ENCODE measurements around the gene COL15A1. TPM values are rescaled to one million over a fixed set of nuclear protein-coding genes. Genes with fewer than 3 reads are reported as not detected.

Gene COL15A1
- total RNA-seq, 2 experiments from 2014 or later, result 0.06 TPM; not detected in 1

- DNase-seq, result no peak
- H3K9me3 Mint-ChIP-seq, result no peaks in the 10 kb centered on the region
- H3K4me1 Mint-ChIP-seq, result peaks cover 21% of the 10 kb centered on the region
- H3K36me3 Mint-ChIP-seq, result no peaks in the 10 kb centered on the region
- H3K27me3 Mint-ChIP-seq, result no peaks in the 10 kb centered on the region
- no peak overlapping the region for H3K4me3 Mint-ChIP-seq
- H3K27ac Mint-ChIP-seq, result no peak overlapping the region
These were observed 83.2 kb downstream of the COL15A1 start for GRCh38 chr9:99026956-99027298.

- no peak overlapping the region for H3K27ac Mint-ChIP-seq
- H3K4me3 Mint-ChIP-seq, result no peak overlapping the region
- H3K27me3 Mint-ChIP-seq, result no peaks in the 10 kb centered on the region
- H3K4me1 Mint-ChIP-seq, result peaks cover 21% of the 10 kb centered on the region
- no peak for DNase-seq
- no peaks in the 10 kb centered on the region for H3K9me3 Mint-ChIP-seq
- no peaks in the 10 kb centered on the region for H3K36me3 Mint-ChIP-seq
These were observed 83.7 kb downstream of the COL15A1 start for GRCh38 chr9:99027443-99027842.

- Mint-ChIP-seq H3K27me3 (no peaks in the 10 kb centered on the region), H3K9me3 (no peaks in the 10 kb centered on the region), H3K4me1 (peaks cover 20% of the 10 kb centered on the region)
These were observed 85.5 kb downstream of the COL15A1 start for GRCh38 chr9:99029083-99029645.

GRCh38 chr9:99030092-99030511 is 86.4 kb downstream of the COL15A1 start:
- H3K27ac Mint-ChIP-seq, result no peak overlapping the region
- DNase-seq, result no peak
- peaks cover 20% of the 10 kb centered on the region for H3K4me1 Mint-ChIP-seq
- H3K9me3 Mint-ChIP-seq, result no peaks in the 10 kb centered on the region
- H3K4me3 Mint-ChIP-seq, result no peak overlapping the region
- H3K27me3 Mint-ChIP-seq, result no peaks in the 10 kb centered on the region
- H3K36me3 Mint-ChIP-seq, result no peaks in the 10 kb centered on the region

More at GRCh38 chr9:99029083-99029645, 85.5 kb downstream of the COL15A1 start:
- DNase-seq, result no peak
- H3K36me3 Mint-ChIP-seq, result no peaks in the 10 kb centered on the region
- no peak overlapping the region for H3K27ac Mint-ChIP-seq
- no peak overlapping the region for H3K4me3 Mint-ChIP-seq

- Mint-ChIP-seq H3K4me1 (peaks cover 20% of the 10 kb centered on the region), H3K27ac (no peak overlapping the region), H3K27me3 (no peaks in the 10 kb centered on the region), H3K4me3 (no peak overlapping the region), H3K36me3 (no peaks in the 10 kb centered on the region), H3K9me3 (no peaks in the 10 kb centered on the region)
- no peak for DNase-seq
These were observed 87.0 kb downstream of the COL15A1 start for GRCh38 chr9:99030610-99031109.

GRCh38 chr9:99031319-99031718 is 87.6 kb downstream of the COL15A1 start:
- H3K36me3 Mint-ChIP-seq, result no peaks in the 10 kb centered on the region
- no peak overlapping the region for H3K27ac Mint-ChIP-seq
- no peaks in the 10 kb centered on the region for H3K9me3 Mint-ChIP-seq
- DNase-seq, result no peak
- H3K4me3 Mint-ChIP-seq, result no peak overlapping the region
- H3K4me1 Mint-ChIP-seq, result peaks cover 20% of the 10 kb centered on the region
- H3K27me3 Mint-ChIP-seq, result no peaks in the 10 kb centered on the region

GRCh38 chr9:99031994-99032393 is 88.3 kb downstream of the COL15A1 start:
- no peaks in the 10 kb centered on the region for H3K27me3 Mint-ChIP-seq

GRCh38 chr9:99034149-99034548 is 90.4 kb downstream of the COL15A1 start:
- H3K9me3 Mint-ChIP-seq, result no peaks in the 10 kb centered on the region
- DNase-seq, result no peak
- H3K4me3 Mint-ChIP-seq, result no peak overlapping the region
- H3K27ac Mint-ChIP-seq, result no peak overlapping the region
- H3K4me1 Mint-ChIP-seq, result peaks cover 5% of the 10 kb centered on the region
- no peaks in the 10 kb centered on the region for H3K27me3 Mint-ChIP-seq
- H3K36me3 Mint-ChIP-seq, result no peaks in the 10 kb centered on the region

More at GRCh38 chr9:99031994-99032393, 88.3 kb downstream of the COL15A1 start:
- DNase-seq, result no peak
- H3K27ac Mint-ChIP-seq, result no peak overlapping the region
- no peaks in the 10 kb centered on the region for H3K9me3 Mint-ChIP-seq
- no peak overlapping the region for H3K4me3 Mint-ChIP-seq
- H3K36me3 Mint-ChIP-seq, result no peaks in the 10 kb centered on the region
- H3K4me1 Mint-ChIP-seq, result peaks cover 14% of the 10 kb centered on the region

- Mint-ChIP-seq H3K4me1 (peaks cover 7% of the 10 kb centered on the region), H3K36me3 (no peaks in the 10 kb centered on the region), H3K4me3 (no peak overlapping the region), H3K27ac (no peak overlapping the region), H3K27me3 (no peaks in the 10 kb centered on the region), H3K9me3 (no peaks in the 10 kb centered on the region)
- DNase-seq, result no peak
These were observed 91.6 kb downstream of the COL15A1 start for GRCh38 chr9:99035313-99035712.

- Mint-ChIP-seq H3K4me3 (no peak overlapping the region), H3K27ac (no peak overlapping the region), H3K27me3 (no peaks in the 10 kb centered on the region), H3K4me1 (peaks cover 12% of the 10 kb centered on the region), H3K9me3 (no peaks in the 10 kb centered on the region), H3K36me3 (no peaks in the 10 kb centered on the region)
- DNase-seq, result no peak
These were observed 94.2 kb downstream of the COL15A1 start for GRCh38 chr9:99037769-99038483.

GRCh38 chr9:99038484-99038820 is 94.7 kb downstream of the COL15A1 start:
- H3K4me3 Mint-ChIP-seq, result no peak overlapping the region
- DNase-seq, result no peak
- no peaks in the 10 kb centered on the region for H3K36me3 Mint-ChIP-seq
- H3K27ac Mint-ChIP-seq, result no peak overlapping the region
- H3K4me1 Mint-ChIP-seq, result peaks cover 12% of the 10 kb centered on the region
- no peaks in the 10 kb centered on the region for H3K27me3 Mint-ChIP-seq
- H3K9me3 Mint-ChIP-seq, result no peaks in the 10 kb centered on the region

GRCh38 chr9:99039505-99040182 is 95.9 kb downstream of the COL15A1 start:
- H3K4me3 Mint-ChIP-seq, result no peak overlapping the region
- no peaks in the 10 kb centered on the region for H3K27me3 Mint-ChIP-seq
- DNase-seq, result no peak
- no peak overlapping the region for H3K27ac Mint-ChIP-seq
- H3K36me3 Mint-ChIP-seq, result peaks cover 4% of the 10 kb centered on the region
- H3K9me3 Mint-ChIP-seq, result peaks cover 1% of the 10 kb centered on the region
- peaks cover 10% of the 10 kb centered on the region for H3K4me1 Mint-ChIP-seq

GRCh38 chr9:99040251-99040900 is 96.7 kb downstream of the COL15A1 start:
- no peak for DNase-seq
- Mint-ChIP-seq H3K27ac (no peak overlapping the region), H3K4me1 (peaks cover 10% of the 10 kb centered on the region), H3K36me3 (peaks cover 4% of the 10 kb centered on the region), H3K27me3 (no peaks in the 10 kb centered on the region), H3K9me3 (peaks cover 4% of the 10 kb centered on the region), H3K4me3 (no peak overlapping the region)

GRCh38 chr9:99040911-99041582 is 97.3 kb downstream of the COL15A1 start:
- Mint-ChIP-seq H3K27me3 (no peaks in the 10 kb centered on the region), H3K27ac (no peak overlapping the region), H3K36me3 (peaks cover 4% of the 10 kb centered on the region), H3K9me3 (peaks cover 4% of the 10 kb centered on the region), H3K4me3 (no peak overlapping the region), H3K4me1 (peaks cover 10% of the 10 kb centered on the region)
- no peak for DNase-seq

GRCh38 chr9:99041618-99042017 is 97.9 kb downstream of the COL15A1 start:
- Mint-ChIP-seq H3K27me3 (no peaks in the 10 kb centered on the region), H3K4me1 (peaks cover 13% of the 10 kb centered on the region), H3K9me3 (peaks cover 4% of the 10 kb centered on the region), H3K27ac (no peak overlapping the region), H3K36me3 (peaks cover 4% of the 10 kb centered on the region), H3K4me3 (no peak overlapping the region)
- DNase-seq, result no peak
